GM12874 (cell line): ENCODE measurements around the gene TMEM51.

Source experiments
- CTCF ChIP-seq: IDR thresholded peaks from 2 replicates; pipeline ENCODE4 v1.5.1; 2011; ENCODE audit warnings: low read depth, mild to moderate bottlenecking, control low read depth, low read length, moderate library complexity; ENCODE audit not compliant: insufficient read depth

Gene TMEM51

GRCh38 chr1:15176120-15176519 is 22.6 kb downstream of the TMEM51 start:
- no peak for TF ChIP-seq CTCF

- TF ChIP-seq CTCF, result no peak
Measured at GRCh38 chr1:15176898-15177665, 23.5 kb downstream of the TMEM51 start.

GRCh38 chr1:15177710-15178166 is 24.2 kb downstream of the TMEM51 start:
- no peak for TF ChIP-seq CTCF

GRCh38 chr1:15178571-15179484 is 25.3 kb downstream of the TMEM51 start:
- no peak for TF ChIP-seq CTCF

DNA sequence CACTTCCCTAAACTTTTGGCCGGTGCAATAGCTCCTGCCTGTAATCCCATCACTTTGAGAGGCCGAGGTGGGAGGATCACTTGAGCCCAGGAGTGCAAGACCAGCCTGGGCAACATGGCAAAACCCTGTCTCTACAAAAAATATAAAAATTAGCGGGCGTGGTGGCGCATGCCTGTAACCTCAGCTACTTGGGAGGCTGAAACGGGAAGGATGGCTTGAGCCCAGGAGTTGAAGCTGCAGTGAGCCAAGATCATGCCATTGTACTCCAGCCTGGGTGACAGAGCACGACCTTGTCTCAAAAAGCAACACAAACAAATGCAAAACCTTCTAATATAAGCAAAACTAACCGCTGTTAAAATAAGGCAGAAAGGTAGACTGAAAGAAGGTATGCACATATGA is 25.9 kb downstream of the TMEM51 start:
- no peak for TF ChIP-seq CTCF

DNA sequence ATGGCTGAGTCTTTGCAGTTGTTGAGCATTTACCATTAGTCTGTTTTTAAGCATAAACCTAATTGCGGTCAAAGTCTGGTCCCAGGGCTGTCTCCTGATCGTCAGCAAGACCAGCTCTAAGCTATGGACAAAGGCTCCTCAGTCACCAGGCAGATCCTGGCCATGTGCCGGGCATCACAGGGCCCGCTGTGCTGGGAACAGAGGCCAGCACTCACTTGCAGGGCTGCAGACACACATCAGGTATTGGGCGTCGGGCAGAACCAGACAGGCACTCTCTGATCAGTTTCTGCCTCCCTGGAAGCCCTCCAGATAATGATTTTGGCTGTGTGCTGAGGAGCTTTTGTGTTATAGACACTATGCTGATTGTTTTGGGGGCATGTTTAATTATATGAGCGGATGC is 26.6 kb downstream of the TMEM51 start:
- no peak for TF ChIP-seq CTCF

DNA sequence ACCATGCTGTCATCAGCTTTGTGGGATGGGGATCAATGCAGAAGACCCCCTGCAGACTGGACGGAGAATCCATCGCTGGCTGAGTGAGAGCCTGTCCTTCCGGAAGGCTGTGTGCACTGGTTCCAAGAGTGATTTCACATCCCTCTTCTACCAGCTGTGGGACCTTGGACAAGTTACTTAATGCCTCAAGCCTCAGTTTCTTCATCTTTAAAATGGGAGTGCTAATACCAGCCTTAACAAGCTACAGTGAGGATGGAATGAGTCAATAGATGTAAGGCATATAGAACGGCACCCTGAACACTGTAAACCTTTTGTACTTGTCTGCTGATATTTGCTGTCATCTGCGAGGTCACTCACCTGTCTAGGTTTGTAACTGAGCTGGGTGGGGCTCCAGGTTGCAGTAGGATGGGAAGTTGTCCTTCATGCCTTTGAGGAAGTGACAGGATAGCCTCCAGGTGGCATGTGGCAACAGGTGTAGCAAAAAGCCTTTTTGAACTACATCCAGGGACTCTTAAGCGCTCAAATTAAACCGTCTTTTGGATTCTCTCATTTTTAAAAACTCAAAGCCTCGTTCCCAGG is 27.5 kb downstream of the TMEM51 start:
- no peak for TF ChIP-seq CTCF
